Endothelial cell of umbilical vein (primary cell): ENCODE measurements around the gene UBE2F. TPM values are rescaled to one million over a fixed set of nuclear protein-coding genes. Genes with fewer than 3 reads are reported as not detected.

Experiments
- BruUV-seq: library from RNA; stranded (reverse); fragments of 400-500 nt; replicated peaks from 2 replicates; lab custom pipeline; 2021; lab: Mats Ljungman, UMichigan
- CTCF ChIA-PET: fragments of 300-600, 350-600 bp; sonication (Branson Sonifier 250); formaldehyde crosslinking; loops from one replicate; lab custom pipeline; 2021; ENCODE audit warnings: antibody characterized with exemption, inconsistent platforms; lab: Charles Lee
- POLR2A ChIA-PET: fragments of 300-600, 350-600 bp; sonication (Branson Sonifier 250); formaldehyde crosslinking; loops from one replicate; lab custom pipeline; 2021; ENCODE audit warnings: antibody characterized with exemption, inconsistent platforms; lab: Charles Lee
- DNase-seq: peaks from one replicate; pipeline ENCODE4 v3.0.0-alpha.2; 2011; ENCODE audit warnings: low read depth, low spot score
- FAIRE-seq: peaks from 2 replicates; lab custom pipeline; 2011; peaks lifted over from hg19 to GRCh38; lab: Jason Lieb, UNC
- H2AFZ ChIP-seq: 2 replicates; pipeline ENCODE4 v1.6.0; 2012; ENCODE audit warnings: low read depth, low read length, control low read depth, inconsistent platforms
- H3K27ac ChIP-seq: 2 replicates; pipeline ENCODE4 v1.5.1; 2011; ENCODE audit warnings: low read depth, mild to moderate bottlenecking, control low read depth, low read length, moderate library complexity; ENCODE audit not compliant: insufficient read depth
- H3K27me3 ChIP-seq, 2 experiments: 2 replicates each; pipeline versions ENCODE4 v1.6.0 to v1.6.1; 2011; ENCODE audit warnings: low read length in 2 of 2, mixed read lengths in 1 of 2; ENCODE audit not compliant: control insufficient read depth in 2 of 2, insufficient read depth in 2 of 2
- H3K36me3 ChIP-seq, 2 experiments: 2 replicates in 1 of 2; 3 replicates in 1 of 2; pipeline ENCODE4 v1.5.1; 2011; ENCODE audit warnings: low read length in 2 of 2, mild to moderate bottlenecking in 1 of 2, moderate library complexity in 1 of 2; ENCODE audit not compliant: control insufficient read depth in 2 of 2, insufficient read depth in 2 of 2; ENCODE audit errors: extremely low read depth in 1 of 2
- H3K4me1 ChIP-seq: 3 replicates; pipeline ENCODE4 v1.5.1; 2011; ENCODE audit warnings: mild to moderate bottlenecking, low read length; ENCODE audit not compliant: control insufficient read depth, insufficient read depth; ENCODE audit errors: extremely low read depth
- H3K4me2 ChIP-seq: 2 replicates; pipeline ENCODE4 v1.6.1; 2011; ENCODE audit warnings: low read length, control low read depth, mixed read lengths; ENCODE audit not compliant: insufficient read depth
- H3K4me3 ChIP-seq, 3 experiments: fragments of 200-600 bp in 1 of 3; sonication (generic), shearing (Covaris generic) in 1 of 3; replicated peaks in 1 of 3; 2 replicates each; pipeline ENCODE4 v1.5.1; 2011 to 2016; ENCODE audit warnings: control low read depth in 3 of 3, low read length in 3 of 3, mild to moderate bottlenecking in 2 of 3, inconsistent platforms in 1 of 3, low read depth in 1 of 3, moderate library complexity in 1 of 3; ENCODE audit not compliant: insufficient read depth in 1 of 3
- H3K79me2 ChIP-seq: 2 replicates; pipeline ENCODE4 v1.6.0; 2012; ENCODE audit warnings: low read length, inconsistent platforms; ENCODE audit not compliant: control insufficient read depth, insufficient read depth
- H3K9ac ChIP-seq: replicated peaks from 2 replicates; pipeline ENCODE3; 2011; ENCODE audit warnings: low read length, control low read depth; ENCODE audit not compliant: insufficient read depth; ENCODE audit errors: extremely low read depth
- H3K9me1 ChIP-seq: replicated peaks from 3 replicates; pipeline ENCODE4 v1.6.0; 2011; ENCODE audit warnings: mild to moderate bottlenecking, low read length; ENCODE audit not compliant: control insufficient read depth, insufficient read depth; ENCODE audit errors: extremely low read depth
- H3K9me3 ChIP-seq: replicated peaks from 2 replicates; pipeline ENCODE4 v1.5.1; 2012; ENCODE audit warnings: low read length, inconsistent platforms; ENCODE audit not compliant: control insufficient read depth, insufficient read depth
- H4K20me1 ChIP-seq: replicated peaks from 2 replicates; pipeline ENCODE3; 2011; ENCODE audit warnings: mild to moderate bottlenecking, low read length; ENCODE audit not compliant: control insufficient read depth, insufficient read depth; ENCODE audit errors: extremely low read depth
- EZH2 ChIP-seq: IDR thresholded peaks from 2 replicates; pipeline ENCODE4 v1.6.1; 2012; ENCODE audit warnings: borderline replicate concordance, low read depth, mild to moderate bottlenecking, moderate library complexity, low read length, inconsistent platforms; ENCODE audit not compliant: severe bottlenecking
- FOS ChIP-seq: IDR thresholded peaks from 2 replicates; pipeline ENCODE4 v1.6.1; 2011; ENCODE audit warnings: mild to moderate bottlenecking, low read length, moderate library complexity, borderline replicate concordance; ENCODE audit not compliant: insufficient read depth
- GATA2 ChIP-seq: IDR thresholded peaks from 2 replicates; pipeline ENCODE4 v1.7.0; 2011; ENCODE audit warnings: low read depth, mild to moderate bottlenecking, moderate library complexity, mixed read lengths, low read length; ENCODE audit not compliant: insufficient read length, insufficient read depth
- JUN ChIP-seq: IDR thresholded peaks from 2 replicates; pipeline ENCODE4 v1.6.1; 2011; ENCODE audit warnings: borderline replicate concordance, low read depth; ENCODE audit not compliant: insufficient read length, insufficient read depth
- MYC ChIP-seq: IDR thresholded peaks from one replicate; pipeline ENCODE4 v1.6.1; 2011; ENCODE audit warnings: mild to moderate bottlenecking, low read depth, low read length
- POLR2A ChIP-seq: IDR thresholded peaks from 2 replicates; pipeline ENCODE4 v1.6.1; 2012; ENCODE audit warnings: low read depth, mild to moderate bottlenecking, control low read depth, low read length
- POLR2AphosphoS5 ChIP-seq: IDR thresholded peaks from 2 replicates; pipeline ENCODE4 v1.6.1; 2012; ENCODE audit warnings: low read depth, mild to moderate bottlenecking, control low read depth, low read length, moderate library complexity; ENCODE audit not compliant: insufficient read depth
- dilution Hi-C: fragments of 300-500 bp; cut with MboI; formaldehyde crosslinking; loops from one replicate; pipeline ENCODE4 v1.15.0; 2019; ENCODE audit warnings: low sequenced_read_pairs; ENCODE audit not compliant: extremely low pct_ligation_motif_present
- intact Hi-C: fragments of 100-400 bp; cut with micrococcal nuclease; formaldehyde crosslinking; loops from one replicate; pipeline ENCODE4 v1.10.0; 2022
- polyA plus RNA-seq, 4 experiments: library from polyadenylated mRNA; depleted of rRNA in 3 of 4; stranded (reverse) in 3 of 4; unstranded in 1 of 4; fragments of >200 nt; gene quantifications; 2 replicates each; pipeline versions ENCODE4 v1.2.1 to v1.2.3, GENCODE V29; 2011 to 2012; ENCODE audit warnings: missing spikeins in 1 of 4
- total RNA-seq: library from RNA; stranded (reverse); gene quantifications from 2 replicates; pipeline ENCODE4 v1.2.3, GENCODE V29; 2021
- TF ChIP-seq, protein P1 (sequence below): IDR thresholded peaks from 2 replicates; pipeline ENCODE4 v1.6.1; 2011; ENCODE audit not compliant: insufficient read depth, insufficient read length
- TF ChIP-seq, protein P2 (sequence below), 2 donors: IDR thresholded peaks; 1 replicate in 1 of 2; 2 replicates in 1 of 2; pipeline ENCODE4 v1.5.1; 2011; ENCODE audit warnings: low read length in 2 of 2, mild to moderate bottlenecking in 2 of 2, moderate library complexity in 2 of 2, control low read depth in 1 of 2, inconsistent platforms in 1 of 2, low read depth in 1 of 2; ENCODE audit not compliant: insufficient read depth in 1 of 2; ENCODE audit errors: extremely low read depth in 1 of 2

Gene UBE2F
- total and polyA plus RNA-seq, 2 donors (not counting 3 experiments of a cell fraction or from before 2014, with no cell fraction given) = 42.3 to 45.6 TPM

DNA sequence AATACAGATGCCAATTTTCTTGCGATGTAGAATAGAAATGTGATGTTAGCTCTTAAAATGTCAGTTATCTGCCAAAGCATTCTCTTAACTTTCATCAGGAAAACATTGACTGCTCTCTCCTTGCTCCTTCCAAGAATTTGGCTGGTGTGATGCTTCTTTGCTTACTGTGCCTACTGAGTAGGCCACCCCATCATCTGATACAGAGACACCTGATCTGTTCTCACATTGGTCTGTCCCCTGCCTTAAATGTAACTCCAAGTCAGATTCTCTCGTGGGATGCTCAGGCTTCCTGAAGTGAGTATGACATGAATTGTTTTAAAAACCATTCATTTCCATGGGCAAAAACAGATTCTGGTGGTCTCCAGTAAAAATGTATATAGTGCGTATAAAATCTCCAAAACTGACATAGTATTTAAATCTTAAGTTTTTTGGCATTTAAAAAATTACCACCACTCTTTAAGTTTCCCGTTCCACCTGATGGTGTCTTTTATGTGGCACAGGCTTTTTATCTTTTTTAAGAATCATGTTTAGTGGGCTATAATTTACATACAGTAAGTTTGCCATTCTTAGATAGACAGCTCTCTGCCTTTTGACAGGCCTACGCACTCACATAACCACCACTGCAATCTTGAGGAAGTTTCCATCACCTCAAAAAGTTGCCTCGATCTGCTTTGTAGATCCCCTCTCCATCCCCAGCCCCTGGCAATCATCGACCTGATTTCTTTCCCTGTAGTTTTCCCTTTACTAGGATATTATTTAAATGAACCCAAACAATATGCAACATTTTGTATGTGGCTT lies 36.6 kb downstream of the UBE2F start:
- H4K20me1 ChIP-seq = no peaks in the 10 kb centered on the region
- ChIA-PET POLR2A (no interaction called here), CTCF (no interaction called here)
- BruUV-seq = no TSS peak
- H3K9me3 ChIP-seq = no peaks in the 10 kb centered on the region
- no peak overlapping the region for H3K4me2 ChIP-seq
- no peak overlapping the region for H2AFZ ChIP-seq
- no peak overlapping the region for H3K4me3 ChIP-seq
- TF ChIP-seq POLR2A (no peak), POLR2AphosphoS5 (no peak), EZH2 (no peak), JUN (no peak), FOS (no peak), MYC (no peak), GATA2 (no peak)
- TF ChIP-seq, protein P1, sequence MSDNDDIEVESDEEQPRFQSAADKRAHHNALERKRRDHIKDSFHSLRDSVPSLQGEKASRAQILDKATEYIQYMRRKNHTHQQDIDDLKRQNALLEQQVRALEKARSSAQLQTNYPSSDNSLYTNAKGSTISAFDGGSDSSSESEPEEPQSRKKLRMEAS = no peak
- TF ChIP-seq, protein P2, sequence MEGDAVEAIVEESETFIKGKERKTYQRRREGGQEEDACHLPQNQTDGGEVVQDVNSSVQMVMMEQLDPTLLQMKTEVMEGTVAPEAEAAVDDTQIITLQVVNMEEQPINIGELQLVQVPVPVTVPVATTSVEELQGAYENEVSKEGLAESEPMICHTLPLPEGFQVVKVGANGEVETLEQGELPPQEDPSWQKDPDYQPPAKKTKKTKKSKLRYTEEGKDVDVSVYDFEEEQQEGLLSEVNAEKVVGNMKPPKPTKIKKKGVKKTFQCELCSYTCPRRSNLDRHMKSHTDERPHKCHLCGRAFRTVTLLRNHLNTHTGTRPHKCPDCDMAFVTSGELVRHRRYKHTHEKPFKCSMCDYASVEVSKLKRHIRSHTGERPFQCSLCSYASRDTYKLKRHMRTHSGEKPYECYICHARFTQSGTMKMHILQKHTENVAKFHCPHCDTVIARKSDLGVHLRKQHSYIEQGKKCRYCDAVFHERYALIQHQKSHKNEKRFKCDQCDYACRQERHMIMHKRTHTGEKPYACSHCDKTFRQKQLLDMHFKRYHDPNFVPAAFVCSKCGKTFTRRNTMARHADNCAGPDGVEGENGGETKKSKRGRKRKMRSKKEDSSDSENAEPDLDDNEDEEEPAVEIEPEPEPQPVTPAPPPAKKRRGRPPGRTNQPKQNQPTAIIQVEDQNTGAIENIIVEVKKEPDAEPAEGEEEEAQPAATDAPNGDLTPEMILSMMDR (IDR thresholded peaks at IDR 0.05; ENCODE audit: extremely low read depth in 1 of 2, insufficient read depth in 1 of 2, low read depth in 1 of 2, low read length in 2 of 2) = no peak
- H3K27ac ChIP-seq = no peak overlapping the region
- no peak overlapping the region for H3K9ac ChIP-seq
- H3K9me1 ChIP-seq = no peaks in the 10 kb centered on the region
- DNase-seq = no peak
- no peaks in the 10 kb centered on the region for H3K4me1 ChIP-seq
- H3K79me2 ChIP-seq = no peaks in the 10 kb centered on the region
- H3K36me3 ChIP-seq = no peaks in the 10 kb centered on the region
- intact Hi-C loops = no loop called here
- dilution Hi-C loops = no loop called here
- no peak for FAIRE-seq
- H3K27me3 ChIP-seq = no peaks in the 10 kb centered on the region
